ENCODE data around the gene ZFP91.
A peak's percentile ranks its signal among the peaks of the same experiment; 100 is the strongest.

The ZFP91 gene

GRCh38 chr11:58591659-58592058 is 12.8 kb downstream of the ZFP91 start:
- TF ChIP-seq POLR2A (IDR thresholded peaks at IDR 0.05; ENCODE audit: low read depth, low read length): no peak
- TF ChIP-seq POLR2AphosphoS5 (IDR thresholded peaks at IDR 0.05; ENCODE audit: low read depth, low read length): 0 out of 2 replicates have a peak, but pooled peaks have one; percentile 26
- FAIRE-seq (no peak), DNase-seq (ENCODE audit: insufficient read length) (no peak)

- TF ChIP-seq POLR2AphosphoS5 (IDR thresholded peaks at IDR 0.05; ENCODE audit: low read depth, low read length): no peak
- TF ChIP-seq POLR2A (IDR thresholded peaks at IDR 0.05; ENCODE audit: low read depth, low read length): no peak
- no peak for TF ChIP-seq TAF1 (IDR thresholded peaks at IDR 0.05; ENCODE audit: borderline replicate concordance, low read depth, low read length)
- FAIRE-seq: peak; percentile 62
Measured at GRCh38 chr11:58592760-58593472, 14.1 kb downstream of the ZFP91 start.

GRCh38 chr11:58594826-58595225 is 16.0 kb downstream of the ZFP91 start:
- FAIRE-seq (no peak), DNase-seq (ENCODE audit: insufficient read length) (no peak)
- TF ChIP-seq POLR2A (IDR thresholded peaks at IDR 0.05; ENCODE audit: low read depth, low read length) (no peak), TAF1 (IDR thresholded peaks at IDR 0.05; ENCODE audit: borderline replicate concordance, low read depth, low read length) (no peak), POLR2AphosphoS5 (IDR thresholded peaks at IDR 0.05; ENCODE audit: low read depth, low read length) (no peak)

More at GRCh38 chr11:58592760-58593472, 14.1 kb downstream of the ZFP91 start:
- no peak for DNase-seq (ENCODE audit: insufficient read length)

GRCh38 chr11:58596621-58597020 is 17.8 kb downstream of the ZFP91 start:
- DNase-seq (ENCODE audit: insufficient read length) (no peak), FAIRE-seq (no peak)
- TF ChIP-seq POLR2A (IDR thresholded peaks at IDR 0.05; ENCODE audit: low read depth, low read length) (no peak), POLR2AphosphoS5 (IDR thresholded peaks at IDR 0.05; ENCODE audit: low read depth, low read length) (no peak), TAF1 (IDR thresholded peaks at IDR 0.05; ENCODE audit: borderline replicate concordance, low read depth, low read length) (no peak)

- no peak for TF ChIP-seq TAF1 (IDR thresholded peaks at IDR 0.05; ENCODE audit: borderline replicate concordance, low read depth, low read length)
- no peak for TF ChIP-seq POLR2AphosphoS5 (IDR thresholded peaks at IDR 0.05; ENCODE audit: low read depth, low read length)
- TF ChIP-seq POLR2A (IDR thresholded peaks at IDR 0.05; ENCODE audit: low read depth, low read length): no peak
- DNase-seq (ENCODE audit: insufficient read length) (no peak), FAIRE-seq (no peak)
Measured at GRCh38 chr11:58597486-58598144, 18.8 kb downstream of the ZFP91 start.

GRCh38 chr11:58600510-58600909 is 21.6 kb downstream of the ZFP91 start:
- FAIRE-seq: no peak
- no peak for TF ChIP-seq POLR2AphosphoS5 (IDR thresholded peaks at IDR 0.05; ENCODE audit: low read depth, low read length)
- no peak for TF ChIP-seq TAF1 (IDR thresholded peaks at IDR 0.05; ENCODE audit: borderline replicate concordance, low read depth, low read length)
- no peak for TF ChIP-seq POLR2A (IDR thresholded peaks at IDR 0.05; ENCODE audit: low read depth, low read length)
- DNase-seq (ENCODE audit: insufficient read length): no peak

- no peak for DNase-seq (ENCODE audit: insufficient read length)
Measured at GRCh38 chr11:58606930-58607714, 28.3 kb downstream of the ZFP91 start.

GRCh38 chr11:58608331-58608730 is 29.5 kb downstream of the ZFP91 start:
- no peak for FAIRE-seq
- DNase-seq (ENCODE audit: insufficient read length): no peak
- TF ChIP-seq TAF1 (IDR thresholded peaks at IDR 0.05; ENCODE audit: borderline replicate concordance, low read depth, low read length): no peak
- TF ChIP-seq POLR2A (IDR thresholded peaks at IDR 0.05; ENCODE audit: low read depth, low read length): no peak
- TF ChIP-seq POLR2AphosphoS5 (IDR thresholded peaks at IDR 0.05; ENCODE audit: low read depth, low read length): no peak

More at GRCh38 chr11:58606930-58607714, 28.3 kb downstream of the ZFP91 start:
- TF ChIP-seq POLR2AphosphoS5 (IDR thresholded peaks at IDR 0.05; ENCODE audit: low read depth, low read length): no peak
- TF ChIP-seq TAF1 (IDR thresholded peaks at IDR 0.05; ENCODE audit: borderline replicate concordance, low read depth, low read length): no peak
- TF ChIP-seq POLR2A (IDR thresholded peaks at IDR 0.05; ENCODE audit: low read depth, low read length): no peak
- FAIRE-seq: peak; percentile 9

- DNase-seq (ENCODE audit: insufficient read length) (no peak), FAIRE-seq (peak; percentile 87)
- TF ChIP-seq POLR2A (IDR thresholded peaks at IDR 0.05; ENCODE audit: low read depth, low read length) (no peak), TAF1 (IDR thresholded peaks at IDR 0.05; ENCODE audit: borderline replicate concordance, low read depth, low read length) (no peak), POLR2AphosphoS5 (IDR thresholded peaks at IDR 0.05; ENCODE audit: low read depth, low read length) (no peak)
Measured at GRCh38 chr11:58609723-58610122, 30.9 kb downstream of the ZFP91 start.

GRCh38 chr11:58613228-58613627 is 34.4 kb downstream of the ZFP91 start:
- FAIRE-seq: peak; percentile 80
- DNase-seq (ENCODE audit: insufficient read length): no peak
- TF ChIP-seq POLR2AphosphoS5 (IDR thresholded peaks at IDR 0.05; ENCODE audit: low read depth, low read length) (no peak), TAF1 (IDR thresholded peaks at IDR 0.05; ENCODE audit: borderline replicate concordance, low read depth, low read length) (no peak), POLR2A (IDR thresholded peaks at IDR 0.05; ENCODE audit: low read depth, low read length) (no peak)

- no peak for DNase-seq (ENCODE audit: insufficient read length)
- no peak for TF ChIP-seq POLR2AphosphoS5 (IDR thresholded peaks at IDR 0.05; ENCODE audit: low read depth, low read length)
- TF ChIP-seq TAF1 (IDR thresholded peaks at IDR 0.05; ENCODE audit: borderline replicate concordance, low read depth, low read length): no peak
- TF ChIP-seq POLR2A (IDR thresholded peaks at IDR 0.05; ENCODE audit: low read depth, low read length): no peak
- no peak for FAIRE-seq
Measured at GRCh38 chr11:58615559-58615958, 36.7 kb downstream of the ZFP91 start.
